ENCODE measurements around the gene ITPKB.
"Not testable (repeated sequence)": the region's sequence is repeated elsewhere in the genome, so short reads cannot be mapped to it uniquely, and the experiment has no call there.

Gene ITPKB

GRCh38 chr1:226730836-226731235 is 8.2 kb downstream of the ITPKB start:
- DNase-seq (ENCODE audit: low read depth, low spot score): no peak

- no peak for DNase-seq (ENCODE audit: low read depth, low spot score)
These were observed 9.0 kb downstream of the ITPKB start for GRCh38 chr1:226730071-226730470.

DNA sequence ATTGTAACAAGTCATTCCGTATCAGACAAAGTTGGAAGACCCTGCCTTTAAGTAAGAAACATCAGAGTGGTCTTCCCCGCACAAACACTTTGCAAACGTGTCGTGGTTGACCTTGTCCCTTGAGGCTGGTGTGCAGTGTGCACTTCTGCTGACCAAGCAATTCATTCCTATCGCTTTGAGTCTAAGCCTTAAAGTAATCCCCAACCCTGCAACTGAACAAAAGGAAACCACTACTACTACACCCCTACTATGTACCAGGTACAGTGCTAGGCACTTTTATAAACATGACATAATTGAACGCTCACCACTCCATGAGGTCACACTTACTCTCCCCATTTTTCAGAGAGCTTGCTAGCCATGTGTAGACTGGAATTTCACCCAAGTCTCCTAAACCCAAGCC is 10.6 kb downstream of the ITPKB start:
- DNase-seq (ENCODE audit: low read depth, low spot score): no peak

GRCh38 chr1:226725897-226726267 is 13.2 kb downstream of the ITPKB start:
- DNase-seq (ENCODE audit: low read depth, low spot score): no peak

- DNase-seq (ENCODE audit: low read depth, low spot score): no peak
These were observed 15.2 kb downstream of the ITPKB start for GRCh38 chr1:226723657-226724532.

- no peak for DNase-seq (ENCODE audit: low read depth, low spot score)
These were observed 16.0 kb downstream of the ITPKB start for GRCh38 chr1:226722901-226723656.

- DNase-seq (ENCODE audit: low read depth, low spot score): no peak
These were observed 16.7 kb downstream of the ITPKB start for GRCh38 chr1:226722240-226722900.

DNA sequence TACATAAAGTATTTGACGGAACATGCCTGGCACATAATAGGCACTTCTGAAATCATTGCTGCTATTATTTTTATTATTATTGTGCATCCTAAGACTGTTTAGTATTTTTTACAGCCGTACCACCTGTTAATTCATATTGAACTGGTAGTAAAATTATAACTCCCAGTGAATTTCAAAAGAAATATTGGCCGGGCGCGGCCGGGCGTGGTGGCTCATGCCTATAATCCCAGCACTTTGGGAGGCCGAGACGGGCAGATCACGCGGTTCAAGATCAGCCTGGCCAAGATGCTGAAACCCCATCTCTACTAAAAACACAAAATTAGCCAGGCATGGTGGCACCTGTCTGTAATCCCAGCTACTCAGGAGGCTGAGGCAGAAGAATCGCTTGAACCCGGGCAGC is 18.5 kb downstream of the ITPKB start:
- DNase-seq (ENCODE audit: low read depth, low spot score): not testable (repeated sequence)

DNA sequence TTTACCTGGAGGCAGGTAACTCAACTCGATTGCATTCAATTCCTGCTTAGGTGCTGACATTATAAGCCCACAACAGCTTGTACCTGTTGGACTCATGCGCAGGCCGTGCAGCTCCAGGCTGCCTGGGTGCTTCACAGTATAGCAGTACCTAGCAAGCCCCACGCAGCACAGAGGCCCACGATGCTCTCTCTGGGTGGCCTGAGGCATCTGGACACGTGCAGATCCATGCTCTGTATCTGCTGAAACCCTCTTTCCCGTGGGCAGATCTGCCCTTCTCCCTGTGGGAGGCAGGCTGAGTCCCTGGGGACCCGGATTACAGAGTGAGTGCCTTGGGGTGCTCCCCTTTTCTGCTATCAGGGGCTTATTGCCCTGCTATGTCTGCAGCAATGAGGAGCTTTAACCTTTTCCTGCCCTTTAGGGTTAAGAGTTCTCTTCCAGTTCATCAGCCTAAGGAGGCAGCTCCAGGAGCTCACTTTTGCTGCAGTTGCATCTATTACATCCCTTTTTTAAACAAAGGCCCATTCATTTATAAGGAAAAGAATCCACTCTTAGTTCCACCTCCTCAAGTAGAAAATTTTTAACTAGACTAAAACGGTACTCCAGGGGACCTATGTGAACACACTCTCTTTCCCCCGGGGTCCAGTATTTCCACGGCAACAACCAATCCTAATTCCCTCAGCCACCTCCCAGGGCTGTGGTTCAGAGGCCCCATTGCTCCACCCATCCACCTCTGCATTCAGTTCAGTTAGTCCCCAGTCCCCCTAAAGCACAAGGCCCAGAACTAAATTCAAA is 19.3 kb downstream of the ITPKB start:
- DNase-seq (ENCODE audit: low read depth, low spot score): no peak

- DNase-seq (ENCODE audit: low read depth, low spot score): no peak
These were observed 21.7 kb downstream of the ITPKB start for GRCh38 chr1:226717256-226717909.

DNA sequence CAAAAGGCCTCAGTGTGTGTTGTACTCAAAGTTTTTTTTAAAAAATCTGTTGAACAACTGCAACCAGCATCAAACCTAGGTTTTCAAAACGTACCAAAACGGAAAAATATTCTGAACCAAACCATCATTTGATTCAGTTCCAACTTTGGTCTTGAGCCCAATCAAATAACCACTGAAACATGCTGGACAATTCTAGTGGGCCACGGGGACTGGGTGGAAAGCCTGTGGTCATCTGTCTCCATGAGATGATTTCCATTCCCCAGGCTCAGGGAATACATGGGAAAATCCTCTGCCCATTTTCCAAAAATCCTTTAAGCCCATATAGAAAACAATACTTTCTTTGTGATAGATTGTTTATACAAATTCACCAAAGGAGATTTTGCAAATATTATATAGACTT is 22.5 kb downstream of the ITPKB start:
- DNase-seq (ENCODE audit: low read depth, low spot score): no peak

DNA sequence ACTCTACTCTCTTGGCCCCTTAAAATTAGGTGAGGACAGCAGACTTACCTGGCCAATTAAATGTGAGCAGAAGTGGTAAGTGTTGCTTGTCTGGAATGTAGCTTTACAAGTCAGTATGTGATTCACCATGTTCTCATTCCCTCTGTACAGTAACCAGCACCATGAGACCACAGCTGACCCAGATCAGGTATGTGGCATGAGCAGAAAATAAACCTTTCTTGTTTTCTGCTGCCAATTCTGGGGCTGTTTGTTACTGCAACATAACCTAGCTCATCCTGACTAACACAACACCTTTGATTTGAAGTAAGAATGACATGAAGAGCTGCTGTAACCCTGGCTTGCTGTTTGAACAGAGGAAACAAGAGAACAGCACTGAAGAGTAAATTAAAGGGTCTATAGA is 24.9 kb downstream of the ITPKB start:
- no peak for DNase-seq (ENCODE audit: low read depth, low spot score)

DNA sequence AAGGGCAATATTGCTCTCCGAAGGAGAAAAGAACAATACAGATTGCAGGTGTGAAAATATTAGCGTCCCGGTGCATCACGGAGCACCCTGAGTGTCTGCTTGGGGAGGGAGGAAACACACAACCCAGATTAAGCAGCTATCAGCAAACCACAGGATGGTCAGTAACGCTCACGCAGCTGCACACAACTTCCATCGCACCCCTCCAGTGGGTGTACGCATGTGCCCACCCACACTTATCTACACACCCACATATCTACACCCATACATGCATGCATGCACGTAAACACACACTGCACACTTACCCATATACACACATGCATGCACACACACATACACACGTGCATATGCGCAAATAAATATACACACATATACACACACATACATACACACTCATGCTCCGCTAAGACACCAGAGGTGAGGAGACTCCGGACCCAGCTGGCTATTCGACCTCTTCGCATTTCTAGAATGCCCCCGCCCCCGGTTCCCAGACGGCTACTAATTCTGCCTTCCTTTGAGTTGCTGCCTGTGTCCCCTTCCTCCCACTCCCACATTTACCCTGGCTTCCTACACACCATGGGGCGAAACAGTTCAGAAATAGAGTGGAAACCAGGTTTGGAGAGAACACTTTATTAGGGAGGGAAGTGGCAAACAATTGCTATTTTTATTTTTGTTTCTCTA is 26.2 kb downstream of the ITPKB start:
- no peak for DNase-seq (ENCODE audit: low read depth, low spot score)

GRCh38 chr1:226711976-226712741 is 26.9 kb downstream of the ITPKB start:
- no peak for DNase-seq (ENCODE audit: low read depth, low spot score)

GRCh38 chr1:226710501-226710900 is 28.6 kb downstream of the ITPKB start:
- DNase-seq (ENCODE audit: low read depth, low spot score): no peak

- no peak for DNase-seq (ENCODE audit: low read depth, low spot score)
These were observed 29.1 kb downstream of the ITPKB start for GRCh38 chr1:226709953-226710352.

DNA sequence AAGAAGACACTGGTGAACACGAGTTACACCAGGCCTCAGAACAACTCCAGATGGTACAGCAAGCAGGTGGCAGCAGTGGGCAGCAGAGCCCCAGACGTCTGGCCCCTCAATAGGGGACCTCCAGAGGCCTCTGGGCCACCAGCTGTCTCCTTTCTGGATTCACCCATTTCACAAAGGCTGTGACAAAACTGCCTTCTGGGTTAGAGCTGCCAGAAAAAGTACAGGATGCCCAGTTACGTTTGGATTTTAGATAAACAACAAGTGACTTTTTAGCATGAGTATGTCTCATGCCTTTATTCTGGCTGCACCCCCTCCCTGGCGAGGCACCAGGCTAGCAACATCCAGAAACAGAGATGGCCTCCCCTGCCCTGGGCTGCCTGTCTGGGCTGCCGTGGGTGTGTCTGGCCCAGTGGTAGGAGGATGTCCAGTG is 30.1 kb downstream of the ITPKB start:
- no peak for DNase-seq (ENCODE audit: low read depth, low spot score)

DNA sequence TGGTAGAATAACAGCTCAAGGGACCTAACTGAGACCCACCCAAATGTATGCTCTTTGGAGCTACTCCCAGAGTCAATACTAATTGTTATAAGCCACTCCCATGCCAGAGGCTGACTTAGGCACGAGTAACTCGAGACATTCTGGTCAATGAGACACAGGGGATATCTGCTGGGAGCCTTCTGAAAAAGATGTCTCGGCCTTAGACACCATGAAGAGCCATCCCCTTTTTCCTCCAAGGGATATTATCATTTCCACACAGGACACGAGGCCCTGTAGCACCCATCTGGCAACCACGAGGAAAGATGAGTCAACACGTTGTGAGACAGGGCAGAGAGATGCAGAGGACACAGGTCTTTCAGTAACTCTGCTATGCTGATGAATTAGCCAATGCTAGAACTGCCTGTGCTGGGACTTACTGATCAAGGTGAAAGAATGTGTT is 30.7 kb downstream of the ITPKB start:
- no peak for DNase-seq (ENCODE audit: low read depth, low spot score)

- no peak for DNase-seq (ENCODE audit: low read depth, low spot score)
These were observed 32.4 kb downstream of the ITPKB start for GRCh38 chr1:226706684-226707083.
